H7 (cell line): ENCODE results near the gene SRMS. TPM values are rescaled to one million over a fixed set of nuclear protein-coding genes. Genes with fewer than 3 reads are reported as not detected.

Experiments used
- DNase-seq: peaks from one replicate; pipeline ENCODE4 v3.0.0; 2012
- H3K27me3 ChIP-seq: 2 replicates; pipeline ENCODE4 v1.6.0; 2011; ENCODE audit warnings: mild to moderate bottlenecking, low read length; ENCODE audit not compliant: control insufficient read depth, insufficient read depth
- H3K36me3 ChIP-seq: replicated peaks from 2 replicates; pipeline ENCODE4 v1.5.1; 2011; ENCODE audit warnings: low read length; ENCODE audit not compliant: control insufficient read depth, insufficient read depth
- H3K4me3 ChIP-seq: 2 replicates; pipeline ENCODE4 v1.5.1; 2011; ENCODE audit warnings: low read depth, mild to moderate bottlenecking, control low read depth, low read length, moderate library complexity; ENCODE audit not compliant: insufficient read depth
- total RNA-seq: library from RNA; depleted of rRNA; stranded (reverse); fragments of >200 nt; shearing (Covaris generic); gene quantifications from 2 replicates; pipeline ENCODE4 v1.2.3, GENCODE V29; 2014

SRMS gene
- total RNA-seq, 1 experiment from 2014 or later: 0.21 TPM

- Histone ChIP-seq H3K36me3 (no peaks in the 10 kb centered on the region), H3K27me3 (no peaks in the 10 kb centered on the region), H3K4me3 (no peak overlapping the region)
- no peak for DNase-seq
Observed at GRCh38 chr20:63544241-63544957, 3.1 kb downstream of the SRMS start.

DNA sequence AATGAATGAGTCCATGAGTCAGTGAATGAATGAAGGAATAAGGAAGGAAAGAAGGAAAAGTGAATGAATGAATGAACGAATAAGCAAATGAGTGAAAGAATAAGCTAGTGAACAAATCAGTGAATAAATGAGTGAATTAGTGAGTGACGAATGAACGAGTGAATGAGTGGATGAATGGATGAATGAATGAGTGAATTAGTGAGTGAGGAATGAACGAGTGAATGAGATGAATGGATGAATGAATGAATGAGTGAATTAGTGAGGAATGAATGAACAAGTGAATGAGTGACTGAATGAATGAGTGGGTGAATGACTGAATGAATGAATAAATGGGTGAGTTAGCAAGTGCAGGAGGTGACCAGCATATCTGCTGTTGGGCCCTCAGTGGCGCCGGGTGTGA is 3.8 kb downstream of the SRMS start:
- no peak for DNase-seq
- no peaks in the 10 kb centered on the region for H3K27me3 ChIP-seq
- H3K36me3 ChIP-seq: no peaks in the 10 kb centered on the region

DNA sequence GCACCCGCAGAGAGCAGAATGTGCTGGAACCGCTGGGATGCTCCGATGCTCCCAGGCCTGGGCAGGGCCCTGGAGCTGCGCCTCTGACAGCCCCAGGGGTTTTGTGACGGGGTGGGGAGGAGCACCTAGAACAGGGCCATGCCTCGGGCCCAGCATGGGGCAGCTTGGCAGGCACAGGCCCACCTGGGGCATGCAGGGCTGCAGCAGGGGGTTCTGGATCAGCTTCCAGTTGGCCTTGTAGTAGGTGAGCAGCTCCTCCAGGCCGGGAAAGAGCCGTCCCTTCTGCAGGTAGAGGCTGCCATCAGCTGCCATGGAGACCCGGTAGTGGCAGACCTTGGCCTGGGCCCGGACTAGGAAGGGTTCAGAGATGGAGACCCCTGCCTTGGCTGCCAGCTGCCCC is 4.4 kb downstream of the SRMS start:
- Histone ChIP-seq H3K36me3 (no peaks in the 10 kb centered on the region), H3K4me3 (no peak overlapping the region), H3K27me3 (no peaks in the 10 kb centered on the region)
- DNase-seq: no peak

More for the DNA sequence above, 3.8 kb downstream of the SRMS start:
- no peak overlapping the region for H3K4me3 ChIP-seq

- DNase-seq: no peak
- Histone ChIP-seq H3K36me3 (no peaks in the 10 kb centered on the region), H3K27me3 (no peaks in the 10 kb centered on the region), H3K4me3 (no peak overlapping the region)
Observed at GRCh38 chr20:63542696-63543095, 4.9 kb downstream of the SRMS start.

- Histone ChIP-seq H3K27me3 (no peaks in the 10 kb centered on the region), H3K4me3 (no peak overlapping the region), H3K36me3 (no peaks in the 10 kb centered on the region)
- no peak for DNase-seq
Observed at GRCh38 chr20:63542031-63542559, 5.5 kb downstream of the SRMS start.

- Histone ChIP-seq H3K4me3 (no peak overlapping the region), H3K27me3 (no peaks in the 10 kb centered on the region), H3K36me3 (no peaks in the 10 kb centered on the region)
- no peak for DNase-seq
Observed at GRCh38 chr20:63541371-63541770, 6.2 kb downstream of the SRMS start.

DNA sequence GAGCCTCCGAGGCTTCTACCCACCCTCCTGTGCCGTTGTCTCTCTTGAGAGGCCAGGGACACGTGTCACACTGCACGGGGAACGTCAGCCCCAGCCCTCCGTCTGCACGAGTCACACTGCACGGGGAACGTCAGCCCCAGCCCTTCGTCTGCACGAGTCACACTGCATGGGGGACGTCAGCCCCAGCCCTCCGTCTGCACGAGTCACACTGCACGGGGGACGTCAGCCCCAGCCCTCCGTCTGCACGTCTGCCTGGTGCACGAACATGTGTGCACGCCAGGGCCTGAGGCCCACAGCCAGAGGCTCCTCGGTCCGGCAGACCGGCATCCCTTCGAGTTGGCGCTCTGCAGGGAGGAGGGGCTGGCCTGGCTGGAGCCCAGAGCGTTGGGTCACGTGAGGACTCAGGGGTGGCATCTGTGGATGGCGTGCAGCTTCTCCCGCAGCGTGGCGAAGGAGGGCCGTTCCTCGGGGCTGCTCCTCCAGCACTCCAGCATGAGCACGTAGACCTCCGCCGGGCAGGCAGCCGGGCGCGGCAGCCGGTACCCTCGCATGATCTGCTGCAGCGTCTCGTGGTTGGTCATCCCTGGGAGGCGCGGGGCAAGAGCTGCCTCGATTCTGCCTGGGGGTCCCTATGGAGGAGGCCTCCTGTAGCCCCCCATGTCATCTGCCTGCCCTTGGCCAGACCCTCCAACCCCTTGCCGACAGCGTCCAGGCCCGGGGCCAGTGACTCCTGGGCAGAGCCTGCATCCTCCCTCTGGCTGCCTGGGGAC is 6.9 kb downstream of the SRMS start:
- no peak overlapping the region for H3K4me3 ChIP-seq
- DNase-seq: no peak
- no peaks in the 10 kb centered on the region for H3K27me3 ChIP-seq
- no peaks in the 10 kb centered on the region for H3K36me3 ChIP-seq

- Histone ChIP-seq H3K27me3 (no peaks in the 10 kb centered on the region), H3K36me3 (no peaks in the 10 kb centered on the region), H3K4me3 (no peak overlapping the region)
- no peak for DNase-seq
Observed at GRCh38 chr20:63539441-63540370, 7.8 kb downstream of the SRMS start.

DNA sequence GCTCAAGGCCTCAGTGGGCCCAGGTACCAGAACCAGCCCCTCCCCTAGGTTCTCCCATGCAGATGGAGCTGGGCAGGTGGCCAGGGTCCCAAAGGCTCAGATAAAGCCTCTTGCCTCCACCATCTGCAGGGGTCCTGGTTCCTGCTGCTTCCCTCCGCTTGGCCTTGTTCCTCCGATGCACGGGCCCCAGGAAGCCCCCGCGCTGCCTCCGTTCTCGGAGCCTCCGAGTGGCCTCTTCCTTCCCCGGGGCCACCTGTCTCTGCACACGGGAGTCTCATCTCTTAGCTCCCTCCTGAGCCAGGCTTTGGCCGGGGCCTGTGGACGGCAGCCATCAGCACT is 8.5 kb downstream of the SRMS start:
- no peaks in the 10 kb centered on the region for H3K27me3 ChIP-seq
- no peaks in the 10 kb centered on the region for H3K36me3 ChIP-seq
- no peak overlapping the region for H3K4me3 ChIP-seq
- no peak for DNase-seq

- DNase-seq: peak; percentile 84
- Histone ChIP-seq H3K27me3 (no peaks in the 10 kb centered on the region), H3K4me3 (peak overlapping the region; percentile 21), H3K36me3 (no peaks in the 10 kb centered on the region)
Observed at GRCh38 chr20:63538204-63539091, 9.1 kb downstream of the SRMS start.

- Histone ChIP-seq H3K27me3 (no peaks in the 10 kb centered on the region), H3K4me3 (peak overlapping the region; percentile 21), H3K36me3 (no peaks in the 10 kb centered on the region)
- peak; percentile 100 for DNase-seq
Observed at GRCh38 chr20:63537525-63538203, 9.9 kb downstream of the SRMS start.

GRCh38 chr20:63536997-63537524 is 10.5 kb downstream of the SRMS start, which contains the start of gene PTK6:
PTK6 (minus strand) TSS chr20:63537376; CDS start chr20:63537314, 62 bp downstream.
- Histone ChIP-seq H3K27me3 (no peaks in the 10 kb centered on the region), H3K4me3 (peak within 1 kb of the TSS; percentile 21), H3K36me3 (no peaks in the 10 kb centered on the region)
- no peak for DNase-seq
